H9 (cell line): ENCODE results near the gene PLA2G4E. TPM values are rescaled to one million over a fixed set of nuclear protein-coding genes. Genes with fewer than 3 reads are reported as not detected.

Experiments
- DNase-seq: peaks from one replicate; pipeline ENCODE4 v3.0.0-alpha.2; 2017
- H2AFZ ChIP-seq: one replicate; pipeline ENCODE4 v1.6.1; 2013; ENCODE audit warnings: mild to moderate bottlenecking, low read length, control low read depth, moderate library complexity
- H2AK5ac ChIP-seq: 2 replicates; pipeline ENCODE4 v1.6.1; 2013; ENCODE audit warnings: low read length, control low read depth, mixed read lengths; ENCODE audit not compliant: insufficient read length
- H2BK120ac ChIP-seq: one replicate; pipeline ENCODE4 v1.6.1; 2013; ENCODE audit warnings: low read depth, mild to moderate bottlenecking, low read length, control low read depth, inconsistent platforms; ENCODE audit not compliant: poor library complexity, severe bottlenecking
- H2BK12ac ChIP-seq: 2 replicates; pipeline ENCODE4 v1.6.1; 2013; ENCODE audit warnings: low read length, control low read depth, mixed read lengths, low read depth; ENCODE audit not compliant: insufficient read length
- H2BK15ac ChIP-seq: 2 replicates; pipeline ENCODE4 v1.6.1; 2013; ENCODE audit warnings: low read depth, low read length, control low read depth
- H2BK20ac ChIP-seq: one replicate; pipeline ENCODE4 v1.6.1; 2013; ENCODE audit warnings: low read depth, mild to moderate bottlenecking, low read length, control low read depth, inconsistent platforms; ENCODE audit not compliant: poor library complexity, severe bottlenecking
- H2BK5ac ChIP-seq: 2 replicates; pipeline ENCODE4 v1.6.1; 2013; ENCODE audit warnings: low read length, control low read depth, mixed read lengths; ENCODE audit not compliant: insufficient read length
- H3K14ac ChIP-seq: 2 replicates; pipeline ENCODE4 v1.6.1; 2013; ENCODE audit warnings: low read length, control low read depth; ENCODE audit not compliant: insufficient read depth
- H3K18ac ChIP-seq: 2 replicates; pipeline ENCODE4 v1.6.1; 2013; ENCODE audit warnings: low read depth, mild to moderate bottlenecking, mixed read lengths, low read length, control low read depth; ENCODE audit not compliant: insufficient read length
- H3K23ac ChIP-seq: 2 replicates; pipeline ENCODE4 v1.6.1; 2013; ENCODE audit warnings: low read length, control low read depth, mixed read lengths, low read depth; ENCODE audit not compliant: insufficient read length
- H3K23me2 ChIP-seq: 2 replicates; pipeline ENCODE4 v1.6.1; 2013; ENCODE audit warnings: low read depth, mild to moderate bottlenecking, mixed read lengths, low read length, control low read depth; ENCODE audit not compliant: insufficient read length, poor library complexity, severe bottlenecking
- H3K27ac ChIP-seq: 2 replicates; pipeline ENCODE4 v1.5.1; 2013; ENCODE audit warnings: low read length, control low read depth, mixed read lengths, low read depth; ENCODE audit not compliant: insufficient read length
- H3K27me3 ChIP-seq: 2 replicates; pipeline ENCODE4 v1.6.1; 2013; ENCODE audit warnings: low read length, control low read depth, inconsistent platforms; ENCODE audit not compliant: insufficient read depth
- H3K4ac ChIP-seq: 2 replicates; pipeline ENCODE4 v1.6.1; 2013; ENCODE audit warnings: low read depth, mild to moderate bottlenecking, control low read depth, inconsistent platforms, low read length, moderate library complexity
- H3K4me1 ChIP-seq: 2 replicates; pipeline ENCODE4 v1.6.1; 2013; ENCODE audit warnings: low read length, control low read depth, inconsistent platforms; ENCODE audit not compliant: insufficient read depth
- H3K4me2 ChIP-seq: 2 replicates; pipeline ENCODE4 v1.6.1; 2013; ENCODE audit warnings: low read length, control low read depth, mixed read lengths; ENCODE audit not compliant: insufficient read length, insufficient read depth
- H3K56ac ChIP-seq: 2 replicates; pipeline ENCODE4 v1.6.1; 2013; ENCODE audit warnings: low read depth, mild to moderate bottlenecking, mixed read lengths, low read length, control low read depth; ENCODE audit not compliant: insufficient read length
- H3K79me1 ChIP-seq: 2 replicates; pipeline ENCODE4 v1.6.1; 2013; ENCODE audit warnings: low read depth, mild to moderate bottlenecking, moderate library complexity, low read length, control low read depth, inconsistent platforms; ENCODE audit not compliant: insufficient read depth, poor library complexity, severe bottlenecking
- H3K79me2 ChIP-seq: 2 replicates; pipeline ENCODE4 v1.6.1; 2013; ENCODE audit warnings: low read length, control low read depth, inconsistent platforms; ENCODE audit not compliant: insufficient read depth
- H3K9ac ChIP-seq: 2 replicates; pipeline ENCODE4 v1.6.1; 2013; ENCODE audit warnings: low read length, control low read depth, mixed read lengths; ENCODE audit not compliant: insufficient read length; ENCODE audit errors: extremely low read depth
- H3K9me3 ChIP-seq: one replicate; pipeline ENCODE4 v1.6.1; 2013; ENCODE audit warnings: low read depth, low read length, inconsistent platforms; ENCODE audit not compliant: control insufficient read depth
- H3T11ph ChIP-seq: one replicate; pipeline ENCODE4 v1.6.1; 2013; ENCODE audit warnings: mild to moderate bottlenecking, low read length, control low read depth, inconsistent platforms
- H4K20me1 ChIP-seq: one replicate; pipeline ENCODE4 v1.6.1; 2013; ENCODE audit not compliant: control insufficient read depth, insufficient read length, insufficient read depth
- H4K5ac ChIP-seq: 2 replicates; pipeline ENCODE4 v1.6.1; 2013; ENCODE audit warnings: low read depth, mild to moderate bottlenecking, mixed read lengths, low read length, control low read depth; ENCODE audit not compliant: insufficient read length
- H4K8ac ChIP-seq: replicated peaks from 2 replicates; pipeline ENCODE4 v1.6.1; 2013; ENCODE audit warnings: low read length, control low read depth, mixed read lengths, low read depth; ENCODE audit not compliant: insufficient read length
- H4K91ac ChIP-seq: 2 replicates; pipeline ENCODE4 v1.6.1; 2013; ENCODE audit warnings: low read depth, mild to moderate bottlenecking, moderate library complexity, mixed read lengths, low read length, control low read depth; ENCODE audit not compliant: insufficient read length
- H3K27ac Mint-ChIP-seq, 3 experiments: 2 replicates in 2 of 3; 3 replicates in 1 of 3; pipeline ENCODE4 v1.8.0; 2020 to 2021; ENCODE audit warnings: mixed read lengths in 3 of 3, mild to moderate bottlenecking in 1 of 3, moderate library complexity in 1 of 3
- H3K27me3 Mint-ChIP-seq: 2 replicates; pipeline ENCODE4 v1.8.0; 2021; ENCODE audit warnings: low read depth, mild to moderate bottlenecking, moderate library complexity, mixed read lengths
- H3K36me3 Mint-ChIP-seq, 3 experiments: 2 replicates in 2 of 3; 3 replicates in 1 of 3; pipeline ENCODE4 v1.8.0; 2020 to 2021; ENCODE audit warnings: low read depth in 3 of 3, mixed read lengths in 3 of 3; ENCODE audit not compliant: insufficient read depth in 1 of 3
- H3K4me1 Mint-ChIP-seq, 2 experiments: 2 replicates each; pipeline ENCODE4 v1.8.0; 2020; ENCODE audit warnings: mixed read lengths in 2 of 2
- H3K4me3 Mint-ChIP-seq, 2 experiments: 2 replicates in 1 of 2; 3 replicates in 1 of 2; pipeline ENCODE4 v1.8.0; 2020 to 2021; ENCODE audit warnings: mild to moderate bottlenecking in 2 of 2, mixed read lengths in 2 of 2, moderate library complexity in 1 of 2
- H3K9me3 Mint-ChIP-seq, 2 experiments: 2 replicates in 1 of 2; 3 replicates in 1 of 2; pipeline ENCODE4 v1.8.0; 2020; ENCODE audit warnings: mild to moderate bottlenecking in 2 of 2, mixed read lengths in 2 of 2, moderate library complexity in 1 of 2
- WGBS: extraction: QIAGEN DNeasy Blood & Tissue Kit; methylation state at CpG from one replicate; pipeline ENCODE4 v1.1.7; 2013; ENCODE audit warnings: missing lambda C conversion rate, low lambda C conversion rate, mixed read lengths; ENCODE audit not compliant: insufficient read length; ENCODE audit errors: extremely low coverage; 5-methylcytosine and 5-hydroxymethylcytosine counted together
- total RNA-seq: library from RNA; stranded (reverse); gene quantifications from 2 replicates; pipeline ENCODE4 v1.2.1, GENCODE V29; 2021
- TF ChIP-seq, protein P1 (sequence below): fragments of 200-600 bp; sonication (generic); conservative IDR thresholded peaks from 3 replicates; pipeline ENCODE4 v1.8.0; 2021; ENCODE audit warnings: antibody characterized with exemption, mild to moderate bottlenecking

The PLA2G4E gene
- total RNA-seq, 1 experiment from 2014 or later: not detected

DNA sequence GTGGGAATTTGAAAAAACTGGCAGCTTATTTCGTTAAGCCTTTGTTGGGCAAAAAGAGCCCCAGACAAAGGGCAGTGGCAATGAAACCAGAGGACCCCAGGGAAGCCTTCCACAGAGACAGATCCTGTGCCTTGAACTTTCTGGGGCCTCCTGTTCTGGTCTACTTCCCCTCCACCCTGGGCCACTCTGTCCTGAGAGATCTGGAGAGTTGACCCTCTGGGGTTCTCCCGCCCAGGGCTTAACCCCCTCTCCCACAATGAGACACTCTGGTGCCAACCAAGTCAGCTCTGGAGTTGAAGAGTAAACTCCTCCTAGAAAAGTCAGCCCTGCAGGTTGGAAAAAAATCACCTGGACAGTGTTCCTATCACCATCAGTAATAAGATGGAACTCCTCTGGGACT lies 69.3 kb downstream of the PLA2G4E start:
- H3T11ph ChIP-seq: no peak overlapping the region
- no peaks in the 10 kb centered on the region for H3K4me1 ChIP-seq
- H3K56ac ChIP-seq: no peak overlapping the region
- no CpG with 5 or more reads among the region's 2 CpGs for WGBS
- no peak overlapping the region for H3K27ac ChIP-seq
- H3K14ac ChIP-seq: no peak overlapping the region
- no peaks in the 10 kb centered on the region for H3K79me2 ChIP-seq
- Mint-ChIP-seq H3K9me3 (no peaks in the 10 kb centered on the region), H3K4me1 (peaks cover 19 to 22% of the 10 kb centered on the region in 2 experiments), H3K36me3 (peaks cover 6 to 35% (median 23%) of the 10 kb centered on the region in 3 experiments; a peak in 6 of 7 replicates), H3K27ac (no peak overlapping the region; a peak in 1 of 7 replicates), H3K4me3 (no peak overlapping the region), H3K27me3 (no peaks in the 10 kb centered on the region)
- no peak overlapping the region for H4K8ac ChIP-seq
- no peak overlapping the region for H2BK120ac ChIP-seq
- no peak overlapping the region for H3K4me2 ChIP-seq
- TF ChIP-seq, protein P1, sequence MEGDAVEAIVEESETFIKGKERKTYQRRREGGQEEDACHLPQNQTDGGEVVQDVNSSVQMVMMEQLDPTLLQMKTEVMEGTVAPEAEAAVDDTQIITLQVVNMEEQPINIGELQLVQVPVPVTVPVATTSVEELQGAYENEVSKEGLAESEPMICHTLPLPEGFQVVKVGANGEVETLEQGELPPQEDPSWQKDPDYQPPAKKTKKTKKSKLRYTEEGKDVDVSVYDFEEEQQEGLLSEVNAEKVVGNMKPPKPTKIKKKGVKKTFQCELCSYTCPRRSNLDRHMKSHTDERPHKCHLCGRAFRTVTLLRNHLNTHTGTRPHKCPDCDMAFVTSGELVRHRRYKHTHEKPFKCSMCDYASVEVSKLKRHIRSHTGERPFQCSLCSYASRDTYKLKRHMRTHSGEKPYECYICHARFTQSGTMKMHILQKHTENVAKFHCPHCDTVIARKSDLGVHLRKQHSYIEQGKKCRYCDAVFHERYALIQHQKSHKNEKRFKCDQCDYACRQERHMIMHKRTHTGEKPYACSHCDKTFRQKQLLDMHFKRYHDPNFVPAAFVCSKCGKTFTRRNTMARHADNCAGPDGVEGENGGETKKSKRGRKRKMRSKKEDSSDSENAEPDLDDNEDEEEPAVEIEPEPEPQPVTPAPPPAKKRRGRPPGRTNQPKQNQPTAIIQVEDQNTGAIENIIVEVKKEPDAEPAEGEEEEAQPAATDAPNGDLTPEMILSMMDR: no peak
- H3K9me3 ChIP-seq: no peaks in the 10 kb centered on the region
- no peak overlapping the region for H4K91ac ChIP-seq
- no peak overlapping the region for H4K5ac ChIP-seq
- H3K9ac ChIP-seq: no peak overlapping the region
- H3K23ac ChIP-seq: no peak overlapping the region
- no peak overlapping the region for H3K4ac ChIP-seq
- H2BK5ac ChIP-seq: no peak overlapping the region
- no peaks in the 10 kb centered on the region for H4K20me1 ChIP-seq
- H3K23me2 ChIP-seq: no peaks in the 10 kb centered on the region
- no peak for DNase-seq
- no peak overlapping the region for H2BK12ac ChIP-seq
- H3K27me3 ChIP-seq: no peaks in the 10 kb centered on the region
- H3K18ac ChIP-seq: no peak overlapping the region
- no peak overlapping the region for H2AFZ ChIP-seq
- H2BK20ac ChIP-seq: no peak overlapping the region
- no peak overlapping the region for H2AK5ac ChIP-seq
- H3K79me1 ChIP-seq: peaks cover 8% of the 10 kb centered on the region
- no peak overlapping the region for H2BK15ac ChIP-seq
